ENCODE measurements around the gene ANKRD10.

ANKRD10 gene

DNA sequence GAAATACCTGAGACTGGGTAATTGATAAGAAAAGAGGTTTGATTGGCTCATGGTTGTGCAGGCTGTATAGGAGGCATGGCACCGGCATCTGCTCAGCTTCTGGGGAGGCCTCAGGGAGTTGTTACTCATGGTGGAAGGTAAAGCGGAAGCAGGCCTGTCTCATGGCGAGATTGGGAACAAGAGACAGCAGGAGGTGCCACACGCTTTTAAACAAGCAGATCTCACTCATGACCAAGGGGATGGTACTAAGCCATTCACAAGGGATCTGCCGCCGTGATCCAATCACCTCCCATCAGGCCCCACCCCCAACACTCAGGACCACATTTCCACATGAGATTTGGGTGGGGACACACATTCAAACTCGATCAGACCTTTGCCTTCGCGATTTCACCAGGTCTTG is 86.2 kb downstream of the ANKRD10 start:
- DNase-seq, result no peak
